HG03039 (cell line): Measurements from ENCODE around the gene PLD4.
"Not testable (repeated sequence)": the region's sequence is repeated elsewhere in the genome, so short reads cannot be mapped to it uniquely, and the experiment has no call there.

Experiments used
- ATAC-seq: cut with Tn5 transposase; IDR thresholded peaks from one replicate; pipeline ENCODE4 v1.9.1; 2021; ENCODE audit warnings: mild to moderate bottlenecking, moderate library complexity; ENCODE audit not compliant: unreplicated experiment

The PLD4 gene

GRCh38 chr14:104898195-104898558, 26.5 kb upstream of the PLD4 start:
- ATAC-seq, result no peak

GRCh38 chr14:104898870-104899510, 25.7 kb upstream of the PLD4 start:
- ATAC-seq, result no peak

GRCh38 chr14:104899781-104900180, 24.9 kb upstream of the PLD4 start:
- no peak for ATAC-seq

- ATAC-seq, result no peak
Measured at GRCh38 chr14:104900639-104901512, 23.8 kb upstream of the PLD4 start.

- ATAC-seq, result no peak
Measured at GRCh38 chr14:104903990-104904389, 20.7 kb upstream of the PLD4 start.

- not testable (repeated sequence) for ATAC-seq
Measured at GRCh38 chr14:104904650-104905578, 19.8 kb upstream of the PLD4 start.

- ATAC-seq, result not testable (repeated sequence)
Measured at GRCh38 chr14:104905579-104905933, 19.1 kb upstream of the PLD4 start.

GRCh38 chr14:104908303-104908702, 16.4 kb upstream of the PLD4 start:
- ATAC-seq, result no peak

GRCh38 chr14:104912053-104912452, 12.6 kb upstream of the PLD4 start:
- ATAC-seq, result no peak

GRCh38 chr14:104913435-104913834, 11.2 kb upstream of the PLD4 start:
- no peak for ATAC-seq

GRCh38 chr14:104917116-104917515, 7.6 kb upstream of the PLD4 start:
- no peak for ATAC-seq

- ATAC-seq, result no peak
Measured at GRCh38 chr14:104917993-104918392, 6.7 kb upstream of the PLD4 start.

- ATAC-seq, result not testable (repeated sequence)
Measured at GRCh38 chr14:104919152-104919992, 5.3 kb upstream of the PLD4 start.

GRCh38 chr14:104919993-104920315, 4.7 kb upstream of the PLD4 start:
- ATAC-seq, result no peak

- no peak for ATAC-seq
Measured at GRCh38 chr14:104923640-104924420, 849 bp upstream of the PLD4 start.

- no peak for ATAC-seq
Measured at GRCh38 chr14:104925214-104925854, 655 bp downstream of the PLD4 start.

- ATAC-seq, result no peak
Measured at GRCh38 chr14:104925855-104926609, 1.4 kb downstream of the PLD4 start.

GRCh38 chr14:104926619-104927431, 2.1 kb downstream of the PLD4 start:
- peak; percentile 68 for ATAC-seq
